Ammon's horn (tissue), 1 donor: ENCODE data around the gene EFNA3.
A peak's percentile ranks its signal among the peaks of the same experiment; 100 is the strongest.
"Not testable (repeated sequence)": the region's sequence is repeated elsewhere in the genome, so short reads cannot be mapped to it uniquely, and the experiment has no call there.

ENCODE experiments used
- DNase-seq: peaks from one replicate; pipeline ENCODE4 v3.0.0-alpha.2; 2016; ENCODE audit warnings: low spot score

EFNA3 gene

GRCh38 chr1:155110826-155111225, 32.2 kb downstream of the EFNA3 start:
- no peak for DNase-seq

GRCh38 chr1:155113450-155113980, 34.9 kb downstream of the EFNA3 start:
- DNase-seq: no peak

GRCh38 chr1:155116113-155116764, 37.6 kb downstream of the EFNA3 start:
- no peak for DNase-seq

- DNase-seq: no peak
These were observed 39.0 kb downstream of the EFNA3 start for GRCh38 chr1:155117610-155118009.

GRCh38 chr1:155118090-155118489, 39.5 kb downstream of the EFNA3 start:
- not testable (repeated sequence) for DNase-seq

- no peak for DNase-seq
These were observed 41.6 kb downstream of the EFNA3 start for GRCh38 chr1:155120253-155120652.

GRCh38 chr1:155121249-155121648, 42.6 kb downstream of the EFNA3 start:
- no peak for DNase-seq

GRCh38 chr1:155122308-155122707, 43.7 kb downstream of the EFNA3 start:
- no peak for DNase-seq

- DNase-seq: no peak
These were observed 45.2 kb downstream of the EFNA3 start for GRCh38 chr1:155123801-155124200.

- DNase-seq: no peak
These were observed 46.1 kb downstream of the EFNA3 start for GRCh38 chr1:155124503-155125463.

- no peak for DNase-seq
These were observed 46.9 kb downstream of the EFNA3 start for GRCh38 chr1:155125511-155125945.

- peak; percentile 84 for DNase-seq
These were observed 47.4 kb downstream of the EFNA3 start for GRCh38 chr1:155125946-155126555.

GRCh38 chr1:155126556-155127104, 48.0 kb downstream of the EFNA3 start:
- DNase-seq: peak; percentile 78

- DNase-seq: peak; percentile 96
These were observed 48.7 kb downstream of the EFNA3 start, which contains the start of gene EFNA1 for GRCh38 chr1:155127105-155127966. TSS of gene EFNA1 (plus strand) at chr1:155127876. CDS start at chr1:155127978, 102 bp downstream.

GRCh38 chr1:155127967-155128754, 49.5 kb downstream of the EFNA3 start:
- DNase-seq: no peak

GRCh38 chr1:155128755-155129473, 50.3 kb downstream of the EFNA3 start:
- peak; percentile 77 for DNase-seq

GRCh38 chr1:155130272-155131006, 51.8 kb downstream of the EFNA3 start:
- no peak for DNase-seq

- no peak for DNase-seq
These were observed 52.6 kb downstream of the EFNA3 start for GRCh38 chr1:155131285-155131684.

GRCh38 chr1:155131856-155132255, 53.2 kb downstream of the EFNA3 start:
- DNase-seq: no peak
